GM18951 (cell line): Measurements from ENCODE around the gene PSMG3.
"Not testable (repeated sequence)": the region's sequence is repeated elsewhere in the genome, so short reads cannot be mapped to it uniquely, and the experiment has no call there.

ENCODE experiments used
- POLR2A ChIP-seq: IDR thresholded peaks from 4 replicates; pipeline ENCODE4 v1.6.1; 2011; ENCODE audit warnings: mild to moderate bottlenecking; ENCODE audit not compliant: insufficient read length, insufficient read depth; ENCODE audit errors: extremely low read depth
- in situ Hi-C: fragments of 300-500 bp; cut with MboI; formaldehyde crosslinking; loops from one replicate; pipeline ENCODE4 v1.12.0; 2022; ENCODE audit warnings: low sequenced_read_pairs, mixed read lengths, inconsistent platforms; ENCODE audit not compliant: unreplicated experiment

PSMG3 gene

GRCh38 chr7:1591396-1591795 is 21.6 kb upstream of the PSMG3 start:
- TF ChIP-seq POLR2A: no peak
- in situ Hi-C loops: no loop called here

GRCh38 chr7:1590887-1591286 is 21.1 kb upstream of the PSMG3 start:
- no peak for TF ChIP-seq POLR2A
- in situ Hi-C loops: no loop called here

DNA sequence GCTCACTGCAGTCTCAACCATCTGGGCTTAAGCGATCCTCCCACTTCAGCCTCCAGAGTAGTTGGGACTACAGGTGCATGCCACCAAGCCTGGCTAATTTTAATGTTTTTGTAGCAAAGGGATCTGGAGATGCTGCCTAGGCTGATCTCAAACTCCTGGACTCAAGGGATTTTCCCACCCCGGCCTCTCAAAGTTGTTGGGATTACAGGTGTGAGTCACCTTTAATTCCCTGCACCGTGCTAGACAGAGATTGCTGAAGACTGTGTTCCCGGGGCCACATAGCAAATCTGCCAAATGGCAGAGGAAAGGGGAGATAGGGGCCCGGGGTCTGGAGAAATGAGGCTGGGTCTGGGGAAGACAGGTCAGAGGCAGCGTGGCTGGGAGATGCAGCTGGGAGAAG is 20.6 kb upstream of the PSMG3 start:
- in situ Hi-C loops: no loop called here
- TF ChIP-seq POLR2A: no peak

- in situ Hi-C loops: no loop called here
Measured at GRCh38 chr7:1588978-1589377, 19.1 kb upstream of the PSMG3 start.

GRCh38 chr7:1587738-1588137 is 17.9 kb upstream of the PSMG3 start:
- no peak for TF ChIP-seq POLR2A
- in situ Hi-C loops: no loop called here

More at GRCh38 chr7:1588978-1589377, 19.1 kb upstream of the PSMG3 start:
- TF ChIP-seq POLR2A: no peak

DNA sequence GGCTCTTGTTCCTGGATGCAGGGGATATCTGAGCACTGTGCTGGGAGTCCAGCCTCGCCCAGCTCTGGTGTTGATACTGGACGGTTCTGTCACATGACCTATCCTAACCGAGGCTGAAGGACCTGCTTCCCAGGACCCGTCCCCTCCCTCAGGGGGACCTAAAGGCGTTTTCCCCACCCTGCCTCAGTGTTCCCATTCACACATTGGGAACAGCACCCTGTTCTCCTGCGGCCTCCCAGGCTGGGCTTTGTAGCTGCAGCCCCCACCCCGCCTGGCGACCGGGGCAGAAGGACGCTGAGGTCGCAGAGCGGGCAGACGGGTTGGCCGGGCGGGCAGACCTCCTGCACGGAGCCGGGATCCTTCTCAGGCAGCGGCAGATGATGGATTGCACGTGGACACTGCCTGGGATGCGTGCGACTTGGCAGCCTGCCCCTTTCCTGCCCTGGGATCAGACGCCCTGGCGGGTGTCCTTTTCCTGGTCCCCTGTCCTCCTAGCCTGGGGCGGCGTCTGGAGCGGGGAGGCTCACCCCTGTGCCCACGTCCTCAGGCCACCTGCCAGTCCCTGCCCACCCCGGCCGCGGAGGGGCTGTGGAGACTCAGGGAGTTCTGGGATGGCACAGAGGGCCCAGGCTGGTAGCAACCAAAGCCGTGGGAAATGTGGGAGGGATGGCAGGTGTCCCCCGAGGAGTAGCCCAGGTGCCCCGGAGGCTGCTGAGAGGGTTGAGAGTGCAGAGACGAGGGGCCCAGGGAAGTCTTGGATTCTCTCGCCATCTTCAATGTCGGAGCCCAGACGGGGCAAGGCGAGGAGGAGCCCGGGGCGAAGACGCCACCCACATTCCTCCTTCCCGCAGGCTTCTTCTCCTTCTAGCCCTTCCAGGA is 17.2 kb upstream of the PSMG3 start:
- in situ Hi-C loops: no loop called here
- no peak for TF ChIP-seq POLR2A

- TF ChIP-seq POLR2A: no peak
- in situ Hi-C loops: no loop called here
Measured at GRCh38 chr7:1586126-1586826, 16.4 kb upstream of the PSMG3 start.

DNA sequence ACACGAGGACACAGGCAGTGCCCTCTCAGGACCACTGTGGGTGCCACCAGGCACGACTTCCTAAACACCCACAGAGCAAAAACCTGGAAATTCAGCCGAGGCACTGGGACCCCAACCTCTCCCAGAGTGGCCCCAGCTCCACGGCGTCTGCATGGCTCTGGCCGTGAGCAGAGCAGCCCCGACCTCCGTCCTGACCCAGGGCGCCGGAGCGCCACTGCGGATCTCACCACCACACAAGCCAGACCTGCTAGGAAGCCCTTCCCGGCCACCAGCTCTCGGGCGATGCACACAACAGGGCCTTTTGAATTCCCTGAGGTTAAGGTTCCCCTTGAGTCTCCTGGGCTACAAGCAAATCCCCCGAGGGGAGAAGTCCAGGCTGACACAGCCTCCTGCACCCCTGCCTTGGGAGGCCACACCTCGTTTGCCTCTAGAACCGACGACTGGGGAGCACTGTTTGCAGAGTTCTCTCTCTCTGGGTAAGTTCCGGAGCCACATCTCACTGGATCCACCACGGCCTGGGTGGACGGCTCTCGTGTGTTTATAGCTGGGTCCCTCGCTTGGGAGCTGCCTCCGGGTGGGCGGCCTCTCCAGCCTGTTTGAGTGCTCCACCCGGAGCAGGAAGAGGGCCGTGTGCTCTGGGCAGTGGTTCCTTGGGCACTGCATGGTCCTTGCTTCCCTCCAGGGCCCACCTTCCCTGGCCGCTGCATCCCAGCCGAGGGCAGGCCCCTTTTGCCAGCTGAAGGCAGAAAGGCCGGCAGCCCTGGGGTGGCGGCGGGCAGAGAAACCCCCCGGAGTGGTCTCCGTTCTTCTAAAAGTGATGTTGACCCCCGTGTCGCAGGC is 15.5 kb upstream of the PSMG3 start:
- no peak for TF ChIP-seq POLR2A
- in situ Hi-C loops: no loop called here

- TF ChIP-seq POLR2A: no peak
- in situ Hi-C loops: no loop called here
Measured at GRCh38 chr7:1584700-1585099, 14.9 kb upstream of the PSMG3 start.

GRCh38 chr7:1583241-1583930 is 13.6 kb upstream of the PSMG3 start:
- in situ Hi-C loops: not testable (repeated sequence)

DNA sequence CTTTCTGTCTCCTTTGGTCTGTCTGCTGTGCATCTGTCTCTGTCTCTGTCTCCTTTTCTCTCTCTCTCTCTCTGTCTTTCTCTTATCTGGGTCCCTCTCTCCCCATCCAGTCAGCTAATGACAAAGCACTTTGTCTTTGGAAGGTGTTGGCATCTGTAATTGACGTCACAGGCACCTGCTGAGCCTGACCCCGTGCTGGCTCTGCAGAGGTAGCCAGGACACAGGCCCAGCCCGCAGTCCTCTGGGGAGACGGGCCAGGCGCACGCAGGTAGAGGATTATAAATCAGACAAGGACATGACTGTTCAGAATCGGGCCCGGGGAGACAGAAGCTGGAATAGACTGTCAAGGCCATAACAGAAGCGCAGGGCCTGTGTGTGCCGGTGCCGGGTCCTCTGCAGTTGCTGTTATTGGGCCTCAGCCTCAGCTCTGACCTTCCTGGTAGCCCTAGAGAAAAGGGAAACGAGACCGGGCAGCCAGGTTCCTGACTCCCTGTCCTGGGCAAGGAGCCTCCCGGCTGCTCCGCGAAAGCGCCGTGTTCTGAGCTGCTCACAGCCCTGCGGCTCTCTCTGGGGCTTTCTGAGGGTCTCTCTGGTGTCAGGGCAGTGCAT is 10.7 kb upstream of the PSMG3 start:
- TF ChIP-seq POLR2A: no peak
- in situ Hi-C loops: no loop called here
